Activated naive CD4-positive, alpha-beta T cell treated with anti-CD3 and anti-CD28 coated beads, Interleukin-2, amount 50 U/mL, for 24 hours (primary cell): Measurements from ENCODE around the gene CELSR2.
"Not testable (repeated sequence)": the region's sequence is repeated elsewhere in the genome, so short reads cannot be mapped to it uniquely, and the experiment has no call there.

Source experiments
- H3K27ac Mint-ChIP-seq: one replicate; pipeline ENCODE4 v1.8.0; 2021; ENCODE audit warnings: mild to moderate bottlenecking, mixed read lengths
- H3K27me3 Mint-ChIP-seq: one replicate; pipeline ENCODE4 v1.8.0; 2021; ENCODE audit warnings: mixed read lengths
- H3K36me3 Mint-ChIP-seq: one replicate; pipeline ENCODE4 v1.8.0; 2021; ENCODE audit warnings: mixed read lengths
- H3K4me1 Mint-ChIP-seq: one replicate; pipeline ENCODE4 v1.8.0; 2021; ENCODE audit warnings: mixed read lengths
- H3K4me3 Mint-ChIP-seq: one replicate; pipeline ENCODE4 v1.8.0; 2021; ENCODE audit warnings: mild to moderate bottlenecking, mixed read lengths
- H3K9me3 Mint-ChIP-seq: one replicate; pipeline ENCODE4 v1.8.0; 2021; ENCODE audit warnings: mixed read lengths

CELSR2 gene

GRCh38 chr1:109293026-109293425 lies 43.7 kb downstream of the CELSR2 start:
- Mint-ChIP-seq H3K27ac (no peak overlapping the region), H3K36me3 (no peaks in the 10 kb centered on the region), H3K4me1 (no peaks in the 10 kb centered on the region), H3K27me3 (peaks cover 4% of the 10 kb centered on the region), H3K9me3 (no peaks in the 10 kb centered on the region), H3K4me3 (no peak overlapping the region)

DNA sequence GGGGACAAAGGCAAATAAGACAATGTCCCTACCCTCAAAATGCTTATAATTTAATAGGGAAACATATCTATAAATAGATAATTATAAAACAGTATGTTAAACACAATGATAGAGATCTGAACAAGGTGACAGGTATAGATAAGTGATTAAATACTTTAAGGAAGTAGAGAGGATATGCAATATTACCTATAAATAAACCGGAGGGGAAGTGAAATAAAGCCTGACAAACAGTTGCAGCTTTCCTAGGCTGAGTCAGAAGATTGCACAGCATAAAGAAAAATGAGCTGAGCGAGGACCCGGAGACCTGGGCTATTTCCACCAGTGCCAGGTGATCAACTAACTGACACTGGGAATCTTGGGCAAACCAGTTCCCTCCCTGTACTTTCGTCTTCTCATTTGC lies 45.1 kb downstream of the CELSR2 start:
- Mint-ChIP-seq H3K4me1 (no peaks in the 10 kb centered on the region), H3K27me3 (peaks cover 10% of the 10 kb centered on the region), H3K4me3 (no peak overlapping the region), H3K27ac (no peak overlapping the region), H3K36me3 (no peaks in the 10 kb centered on the region), H3K9me3 (no peaks in the 10 kb centered on the region)

DNA sequence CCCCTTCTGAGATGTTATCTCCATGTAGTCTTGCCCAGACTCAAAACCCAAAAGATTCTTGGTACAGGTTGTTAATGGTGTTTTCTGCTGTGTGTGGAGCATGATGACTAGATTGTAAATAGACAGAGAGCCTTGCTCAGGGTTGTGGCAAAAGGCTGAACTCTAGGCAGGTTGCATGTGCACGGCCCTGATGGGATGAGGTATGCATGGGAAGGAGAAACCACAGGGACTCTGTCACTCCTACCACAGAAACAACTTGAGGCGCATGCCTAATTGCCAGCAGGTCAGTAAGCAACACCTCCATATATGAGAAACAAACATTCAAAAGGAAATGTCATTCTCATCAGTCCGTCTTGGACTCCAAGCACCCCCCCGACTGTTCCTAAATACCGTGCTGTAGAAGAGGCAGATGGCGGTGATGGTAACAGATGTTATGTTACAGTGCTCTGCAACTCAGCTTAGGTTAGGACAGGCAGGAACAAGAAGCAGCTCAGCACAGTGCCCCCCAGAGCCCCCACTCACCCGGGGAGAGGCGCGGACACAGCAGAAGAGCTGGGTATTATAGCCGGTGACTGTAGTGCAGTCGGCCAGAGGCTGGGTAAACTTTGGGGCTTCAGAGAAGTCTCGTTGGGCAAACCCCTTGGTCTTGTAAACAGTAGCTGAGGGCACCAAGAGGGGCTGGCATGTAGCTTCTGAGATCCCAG lies 46.5 kb downstream of the CELSR2 start:
- Mint-ChIP-seq H3K36me3 (no peaks in the 10 kb centered on the region), H3K4me1 (no peaks in the 10 kb centered on the region), H3K27ac (no peak overlapping the region), H3K4me3 (no peak overlapping the region), H3K27me3 (peaks cover 13% of the 10 kb centered on the region), H3K9me3 (no peaks in the 10 kb centered on the region)

DNA sequence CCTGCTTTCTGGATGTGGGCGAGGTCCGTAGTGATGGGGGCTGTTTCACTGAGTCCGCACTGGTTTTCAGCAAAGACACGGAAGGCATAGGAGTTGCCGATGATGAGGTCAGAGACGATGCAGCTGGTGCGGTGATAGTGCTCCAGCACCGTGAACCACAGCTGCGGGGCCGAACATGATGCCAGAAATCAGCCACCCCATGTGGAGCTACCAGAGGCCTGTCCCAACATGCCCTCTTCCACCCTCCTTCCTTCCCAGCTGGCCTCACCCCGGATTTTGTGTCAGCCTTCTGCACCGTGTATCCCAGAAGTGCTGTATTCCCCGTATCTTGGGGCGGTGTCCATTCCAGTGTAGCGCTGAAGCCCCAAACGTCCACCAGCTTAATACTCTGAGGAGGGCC lies 47.4 kb downstream of the CELSR2 start:
- Mint-ChIP-seq H3K4me3 (no peak overlapping the region), H3K9me3 (no peaks in the 10 kb centered on the region)

GRCh38 chr1:109298666-109299557 lies 49.6 kb downstream of the CELSR2 start:
- Mint-ChIP-seq H3K27me3 (peaks cover 13% of the 10 kb centered on the region), H3K27ac (no peak overlapping the region), H3K9me3 (no peaks in the 10 kb centered on the region), H3K4me1 (no peaks in the 10 kb centered on the region), H3K4me3 (no peak overlapping the region), H3K36me3 (no peaks in the 10 kb centered on the region)

More for the DNA sequence above, 47.4 kb downstream of the CELSR2 start:
- Mint-ChIP-seq H3K27me3 (peaks cover 13% of the 10 kb centered on the region), H3K4me1 (no peaks in the 10 kb centered on the region), H3K36me3 (no peaks in the 10 kb centered on the region), H3K27ac (no peak overlapping the region)

- no peaks in the 10 kb centered on the region for H3K36me3 Mint-ChIP-seq
- H3K4me1 Mint-ChIP-seq, result no peaks in the 10 kb centered on the region
- no peak overlapping the region for H3K27ac Mint-ChIP-seq
- H3K27me3 Mint-ChIP-seq, result peaks cover 13% of the 10 kb centered on the region
- H3K4me3 Mint-ChIP-seq, result no peak overlapping the region
- H3K9me3 Mint-ChIP-seq, result no peaks in the 10 kb centered on the region
Observed at GRCh38 chr1:109299558-109300343, 50.4 kb downstream of the CELSR2 start.

DNA sequence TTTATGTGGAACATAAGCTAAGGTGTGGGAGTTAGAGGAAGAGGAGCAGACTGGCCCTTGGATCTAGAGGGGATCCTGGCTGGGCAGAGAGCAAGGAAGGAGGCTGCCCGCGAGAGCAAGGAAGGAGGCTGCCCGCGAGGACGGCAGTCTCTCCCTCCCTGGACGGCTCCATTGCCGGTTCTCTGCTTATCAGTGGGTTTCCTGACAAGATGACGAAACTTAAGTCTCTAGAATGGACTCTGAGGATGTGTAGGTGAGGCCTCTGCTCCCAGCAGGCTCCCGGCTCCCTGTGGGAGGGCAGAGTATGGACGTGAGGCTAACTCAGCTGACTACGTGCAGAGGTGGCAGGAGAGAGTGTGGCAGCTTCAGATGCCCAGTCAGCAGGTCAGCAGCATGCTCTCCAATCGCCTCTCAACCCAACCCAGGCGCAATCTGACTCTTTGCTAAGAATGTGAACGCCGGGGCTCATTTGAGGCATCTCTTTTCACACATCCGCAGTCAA lies 51.4 kb downstream of the CELSR2 start:
- H3K4me3 Mint-ChIP-seq, result no peak overlapping the region
- H3K27ac Mint-ChIP-seq, result no peak overlapping the region
- no peaks in the 10 kb centered on the region for H3K36me3 Mint-ChIP-seq
- peaks cover 11% of the 10 kb centered on the region for H3K27me3 Mint-ChIP-seq
- no peaks in the 10 kb centered on the region for H3K9me3 Mint-ChIP-seq
- no peaks in the 10 kb centered on the region for H3K4me1 Mint-ChIP-seq

DNA sequence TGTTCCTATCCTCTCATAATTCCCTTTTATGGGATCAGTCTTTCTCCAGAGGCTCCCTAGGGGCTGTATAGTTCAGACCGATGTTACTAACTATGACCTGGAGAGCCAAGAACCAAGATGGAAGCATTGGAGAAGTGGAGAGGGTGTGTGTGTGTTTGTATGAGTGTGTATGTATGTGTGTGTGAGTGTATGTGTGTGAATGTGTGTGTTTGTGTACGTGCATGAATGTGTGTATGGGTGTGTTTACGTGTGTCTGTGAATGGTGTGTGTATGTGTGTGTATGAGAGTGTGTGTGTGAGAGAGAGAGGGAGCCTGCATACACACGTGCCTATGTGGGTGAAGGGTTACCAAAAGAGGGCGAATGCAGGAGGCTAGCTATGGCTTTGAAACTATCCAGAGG lies 52.5 kb downstream of the CELSR2 start:
- Mint-ChIP-seq H3K4me3 (no peak overlapping the region), H3K27ac (no peak overlapping the region)

DNA sequence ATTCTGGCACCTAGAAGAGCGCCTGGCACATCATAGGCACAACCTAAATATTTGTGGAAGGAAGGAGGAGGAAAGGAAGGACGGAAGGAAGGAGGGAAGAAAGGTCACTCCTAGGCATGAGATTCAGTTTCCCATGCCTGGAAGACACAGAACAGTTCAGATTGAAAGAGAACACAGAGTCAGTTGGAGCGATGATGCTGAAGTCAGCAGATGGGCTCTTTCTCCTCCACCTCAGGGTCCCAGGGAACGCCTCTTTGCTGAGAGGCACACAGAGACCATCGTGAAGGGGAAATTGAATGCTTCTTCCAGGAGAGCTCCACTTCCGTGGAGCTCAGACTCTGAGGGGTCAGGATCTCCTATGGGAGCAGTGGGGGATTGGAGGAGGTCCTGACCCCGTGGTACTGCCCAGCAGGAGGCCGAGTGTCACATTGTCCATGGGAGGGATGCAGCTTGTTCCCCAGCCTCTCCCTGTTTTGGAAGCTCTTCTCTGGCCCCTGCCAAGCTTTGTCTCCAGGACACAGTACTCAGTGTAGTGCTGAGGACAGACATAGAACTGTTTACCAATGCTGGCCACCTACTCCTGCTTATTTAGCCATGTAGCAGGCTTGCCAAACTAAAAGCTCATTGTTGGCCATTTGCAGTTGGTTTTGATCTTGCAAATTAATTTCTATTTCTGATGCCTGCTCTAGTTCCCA lies 55.0 kb downstream of the CELSR2 start:
- no peaks in the 10 kb centered on the region for H3K4me1 Mint-ChIP-seq
- no peaks in the 10 kb centered on the region for H3K9me3 Mint-ChIP-seq
- no peak overlapping the region for H3K27ac Mint-ChIP-seq
- no peaks in the 10 kb centered on the region for H3K36me3 Mint-ChIP-seq
- H3K27me3 Mint-ChIP-seq, result peaks cover 3% of the 10 kb centered on the region
- H3K4me3 Mint-ChIP-seq, result no peak overlapping the region

More for the DNA sequence above, 52.5 kb downstream of the CELSR2 start:
- Mint-ChIP-seq H3K27me3 (peaks cover 11% of the 10 kb centered on the region), H3K9me3 (no peaks in the 10 kb centered on the region), H3K36me3 (no peaks in the 10 kb centered on the region), H3K4me1 (no peaks in the 10 kb centered on the region)

DNA sequence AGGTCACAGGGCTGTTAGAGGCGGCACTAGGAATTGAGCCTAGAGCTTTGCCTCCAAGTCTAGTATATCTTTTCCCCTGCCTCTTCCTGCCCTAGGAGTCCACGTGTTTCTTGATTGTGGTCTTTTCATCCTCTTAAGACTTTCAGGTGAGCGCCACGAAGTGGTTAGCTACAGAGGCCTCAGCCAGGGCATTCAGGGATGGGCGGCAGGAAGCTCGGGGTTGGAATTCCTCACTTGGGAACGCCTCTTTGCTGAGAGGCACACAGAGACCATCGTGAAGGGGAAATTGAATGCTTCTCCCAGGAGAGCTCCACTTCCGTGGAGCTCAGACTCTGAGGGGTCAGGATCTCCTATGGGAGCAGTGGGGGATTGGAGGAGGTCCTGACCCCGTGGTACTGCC lies 56.7 kb downstream of the CELSR2 start:
- not testable (repeated sequence) for H3K4me3 Mint-ChIP-seq, H3K36me3 Mint-ChIP-seq, H3K4me1 Mint-ChIP-seq, H3K27ac Mint-ChIP-seq, H3K9me3 Mint-ChIP-seq, H3K27me3 Mint-ChIP-seq

DNA sequence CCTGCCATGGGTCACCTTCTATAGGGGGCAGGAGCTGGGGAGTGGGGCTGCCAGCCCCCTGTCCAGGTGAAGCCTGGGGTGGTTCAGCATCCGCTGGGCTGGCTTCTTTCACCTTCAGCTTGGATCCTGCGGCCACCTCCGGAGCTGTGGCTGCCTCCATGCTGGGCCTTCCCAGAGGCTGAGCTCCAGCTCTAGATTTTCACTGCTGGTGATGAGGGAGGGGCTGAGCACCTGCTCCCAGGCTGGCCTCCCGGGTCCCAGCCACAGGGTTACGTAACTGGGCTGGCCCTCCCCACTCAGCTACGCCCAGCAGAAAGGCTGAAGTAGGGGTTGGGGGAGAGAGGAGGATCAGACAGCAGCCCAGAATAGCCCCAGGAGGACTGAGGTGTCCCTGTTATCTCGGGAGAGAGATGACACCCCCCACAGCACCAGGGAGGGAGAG lies 57.5 kb downstream of the CELSR2 start, which contains the start of gene MYBPHL:
TSS of gene MYBPHL (minus strand) at position 180 of the 442 bp plus-strand sequence. CDS start at position 160, 20 bp downstream.
- Mint-ChIP-seq H3K4me3 (no peak within 1 kb of the TSS), H3K27ac (no peak within 1 kb of the TSS), H3K9me3 (no peaks in the 10 kb centered on the region), H3K36me3 (no peaks in the 10 kb centered on the region), H3K27me3 (no peaks in the 10 kb centered on the region), H3K4me1 (no peaks in the 10 kb centered on the region)

GRCh38 chr1:109307274-109308021 lies 58.1 kb downstream of the CELSR2 start:
- Mint-ChIP-seq H3K27ac (no peak overlapping the region), H3K36me3 (no peaks in the 10 kb centered on the region)

GRCh38 chr1:109309347-109309746 lies 60.0 kb downstream of the CELSR2 start:
- H3K4me3 Mint-ChIP-seq, result no peak overlapping the region
- H3K27me3 Mint-ChIP-seq, result no peaks in the 10 kb centered on the region
- H3K27ac Mint-ChIP-seq, result no peak overlapping the region
- H3K9me3 Mint-ChIP-seq, result no peaks in the 10 kb centered on the region
- H3K4me1 Mint-ChIP-seq, result no peaks in the 10 kb centered on the region
- no peaks in the 10 kb centered on the region for H3K36me3 Mint-ChIP-seq

More at GRCh38 chr1:109307274-109308021, 58.1 kb downstream of the CELSR2 start:
- no peaks in the 10 kb centered on the region for H3K9me3 Mint-ChIP-seq
- H3K4me3 Mint-ChIP-seq, result no peak overlapping the region
- H3K4me1 Mint-ChIP-seq, result no peaks in the 10 kb centered on the region
- no peaks in the 10 kb centered on the region for H3K27me3 Mint-ChIP-seq

DNA sequence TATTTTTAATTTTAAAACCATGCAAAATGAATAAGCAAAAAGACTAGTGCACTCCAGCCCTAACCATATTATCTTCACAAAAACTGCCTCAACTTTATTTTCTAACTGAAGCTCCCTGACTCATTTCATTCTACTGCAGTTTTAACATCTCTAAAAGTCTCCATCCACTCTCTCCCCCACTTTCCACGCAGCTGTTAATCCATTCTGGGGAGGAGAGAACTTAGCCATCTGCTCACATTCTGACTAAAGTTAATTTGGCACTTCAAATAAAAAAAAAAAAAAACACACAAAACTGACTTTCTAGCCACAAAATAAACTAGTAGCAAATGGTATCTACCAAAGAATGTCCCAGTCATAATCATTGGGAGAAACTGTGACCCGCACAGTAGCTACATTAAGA lies 62.9 kb downstream of the CELSR2 start:
- no peaks in the 10 kb centered on the region for H3K9me3 Mint-ChIP-seq

More for the DNA sequence above, 62.9 kb downstream of the CELSR2 start:
- Mint-ChIP-seq H3K27me3 (no peaks in the 10 kb centered on the region), H3K4me1 (no peaks in the 10 kb centered on the region), H3K4me3 (no peak overlapping the region), H3K27ac (no peak overlapping the region), H3K36me3 (no peaks in the 10 kb centered on the region)
